Stimulated activated CD4-positive, alpha-beta T cell treated with anti-CD3 and anti-CD28 coated beads, TNF-alpha, amount 100 ng/mL, for 48 hours (primary cell): ENCODE results near the gene SMTNL1.

ENCODE experiments used
- DNase-seq, 3 donors: peaks; one replicate each; pipeline ENCODE4 v3.0.0-alpha.2; 2020; ENCODE audit warnings: low read depth in 3 of 3

SMTNL1 gene, protein sequence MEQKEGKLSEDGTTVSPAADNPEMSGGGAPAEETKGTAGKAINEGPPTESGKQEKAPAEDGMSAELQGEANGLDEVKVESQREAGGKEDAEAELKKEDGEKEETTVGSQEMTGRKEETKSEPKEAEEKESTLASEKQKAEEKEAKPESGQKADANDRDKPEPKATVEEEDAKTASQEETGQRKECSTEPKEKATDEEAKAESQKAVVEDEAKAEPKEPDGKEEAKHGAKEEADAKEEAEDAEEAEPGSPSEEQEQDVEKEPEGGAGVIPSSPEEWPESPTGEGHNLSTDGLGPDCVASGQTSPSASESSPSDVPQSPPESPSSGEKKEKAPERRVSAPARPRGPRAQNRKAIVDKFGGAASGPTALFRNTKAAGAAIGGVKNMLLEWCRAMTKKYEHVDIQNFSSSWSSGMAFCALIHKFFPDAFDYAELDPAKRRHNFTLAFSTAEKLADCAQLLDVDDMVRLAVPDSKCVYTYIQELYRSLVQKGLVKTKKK

DNA sequence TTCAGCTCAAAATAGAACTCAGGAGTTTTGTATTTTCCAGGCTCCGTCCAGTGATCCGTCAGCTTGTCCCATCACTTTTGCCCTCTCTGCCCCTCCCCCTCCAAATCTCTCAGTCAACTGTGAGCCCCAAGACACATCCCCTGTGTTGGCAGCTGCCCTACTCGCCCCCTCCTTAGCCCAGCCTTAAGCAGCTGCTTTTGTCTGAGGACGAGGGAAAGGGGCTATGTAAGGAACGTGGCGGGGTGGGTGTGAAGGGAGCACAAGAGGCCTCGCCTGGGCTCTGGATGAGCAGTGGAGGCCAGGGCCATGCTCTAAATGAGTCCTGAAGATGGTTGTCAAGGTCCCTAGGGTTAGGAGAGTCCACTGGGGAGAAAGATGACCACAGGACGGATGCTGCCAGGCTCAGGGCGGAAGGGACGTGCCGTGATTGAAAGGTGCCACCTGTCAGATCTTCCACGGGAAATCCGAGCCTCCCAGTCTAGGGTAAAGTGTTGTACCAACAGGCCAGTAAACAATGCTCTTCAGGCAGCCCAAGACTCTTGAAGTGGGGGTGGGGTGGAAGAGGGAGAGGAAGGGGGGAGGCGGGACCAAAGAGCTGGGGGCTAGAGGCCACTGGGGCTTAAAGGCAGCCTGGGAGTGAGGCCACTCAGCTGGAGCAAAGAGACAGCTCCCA, at the start of gene SMTNL1:
Gene SMTNL1 (plus strand): TSS at position 649 of the 673 bp plus-strand sequence. CDS start 5,048 bp downstream, outside the sequence.
- no peak for DNase-seq

DNA sequence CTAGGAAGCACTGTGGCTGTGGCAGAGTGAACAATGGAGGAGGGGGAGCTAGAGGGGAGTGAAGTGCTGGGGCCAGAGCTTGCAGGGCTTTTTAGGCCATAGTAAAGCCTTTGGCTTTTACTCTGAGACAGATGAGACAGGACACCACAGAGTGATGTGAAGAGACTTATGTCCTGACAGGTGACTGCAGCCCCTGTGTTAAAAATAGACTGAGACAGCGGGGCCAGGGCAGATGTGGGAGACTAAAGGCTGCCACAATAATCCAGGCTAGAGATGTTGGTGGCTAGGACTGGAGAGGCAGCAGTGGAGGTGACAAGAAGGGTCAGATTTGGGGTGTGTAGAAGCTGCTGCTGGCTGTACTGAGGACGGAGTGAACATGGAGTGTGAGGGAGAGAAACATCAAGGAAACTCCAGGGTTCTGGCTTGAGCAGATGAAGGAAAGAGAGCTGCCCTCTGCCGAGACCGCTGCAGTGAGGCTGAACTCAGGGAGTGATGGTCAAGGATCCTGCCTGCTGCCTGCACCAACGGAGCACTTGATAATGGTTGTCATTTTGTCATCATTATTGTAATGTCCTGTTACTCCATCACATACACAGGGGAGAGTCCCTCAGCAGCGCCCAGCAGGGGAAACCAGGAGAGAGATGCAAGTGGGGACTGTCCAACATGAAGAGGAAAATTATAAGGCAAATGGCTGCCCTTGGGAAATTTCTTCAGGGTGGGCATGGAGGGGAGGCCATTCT, 49.3 kb upstream of the SMTNL1 start:
- DNase-seq, result no peak

DNA sequence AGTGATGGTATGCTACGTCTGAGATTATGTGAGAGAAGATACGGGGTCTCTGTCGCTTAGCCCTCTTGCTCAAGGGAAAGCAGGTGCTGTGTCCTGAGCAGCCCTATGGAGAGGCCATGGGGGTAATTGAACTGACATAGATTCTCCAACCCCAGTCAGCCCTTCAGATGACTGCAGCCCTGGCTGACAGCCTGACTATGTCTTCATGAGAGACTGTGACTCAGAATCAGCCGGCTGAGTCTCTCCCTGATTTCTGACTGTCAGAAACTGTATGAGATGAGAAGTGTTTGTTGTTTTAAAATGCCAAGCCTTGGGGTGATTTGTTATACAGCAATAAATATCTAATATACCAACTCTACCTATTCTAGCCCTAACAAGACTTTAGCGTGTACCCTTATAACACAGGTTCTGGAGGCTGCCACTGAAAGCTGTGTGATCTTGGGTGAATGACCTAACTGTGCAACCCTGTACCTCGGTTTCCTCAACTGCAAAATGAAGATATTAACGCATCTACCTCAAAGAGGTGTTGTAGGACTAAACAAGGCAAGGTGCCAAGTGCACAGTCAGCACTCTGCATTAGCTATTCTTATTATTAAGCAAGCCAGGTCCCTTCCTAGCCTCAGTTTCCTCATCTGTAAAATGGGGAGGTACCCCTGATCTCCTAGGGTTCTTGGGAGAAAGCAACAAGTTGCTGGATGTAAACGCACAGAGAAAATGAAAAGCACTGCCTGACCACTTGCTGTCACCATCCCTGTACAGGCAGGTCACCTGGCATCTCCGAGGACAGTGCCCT, 46.7 kb upstream of the SMTNL1 start:
- no peak for DNase-seq

GRCh38 chr11:57491371-57492061, 45.9 kb upstream of the SMTNL1 start:
- peak in 2 of 3 donors; percentile 54 to 55 for DNase-seq

DNA sequence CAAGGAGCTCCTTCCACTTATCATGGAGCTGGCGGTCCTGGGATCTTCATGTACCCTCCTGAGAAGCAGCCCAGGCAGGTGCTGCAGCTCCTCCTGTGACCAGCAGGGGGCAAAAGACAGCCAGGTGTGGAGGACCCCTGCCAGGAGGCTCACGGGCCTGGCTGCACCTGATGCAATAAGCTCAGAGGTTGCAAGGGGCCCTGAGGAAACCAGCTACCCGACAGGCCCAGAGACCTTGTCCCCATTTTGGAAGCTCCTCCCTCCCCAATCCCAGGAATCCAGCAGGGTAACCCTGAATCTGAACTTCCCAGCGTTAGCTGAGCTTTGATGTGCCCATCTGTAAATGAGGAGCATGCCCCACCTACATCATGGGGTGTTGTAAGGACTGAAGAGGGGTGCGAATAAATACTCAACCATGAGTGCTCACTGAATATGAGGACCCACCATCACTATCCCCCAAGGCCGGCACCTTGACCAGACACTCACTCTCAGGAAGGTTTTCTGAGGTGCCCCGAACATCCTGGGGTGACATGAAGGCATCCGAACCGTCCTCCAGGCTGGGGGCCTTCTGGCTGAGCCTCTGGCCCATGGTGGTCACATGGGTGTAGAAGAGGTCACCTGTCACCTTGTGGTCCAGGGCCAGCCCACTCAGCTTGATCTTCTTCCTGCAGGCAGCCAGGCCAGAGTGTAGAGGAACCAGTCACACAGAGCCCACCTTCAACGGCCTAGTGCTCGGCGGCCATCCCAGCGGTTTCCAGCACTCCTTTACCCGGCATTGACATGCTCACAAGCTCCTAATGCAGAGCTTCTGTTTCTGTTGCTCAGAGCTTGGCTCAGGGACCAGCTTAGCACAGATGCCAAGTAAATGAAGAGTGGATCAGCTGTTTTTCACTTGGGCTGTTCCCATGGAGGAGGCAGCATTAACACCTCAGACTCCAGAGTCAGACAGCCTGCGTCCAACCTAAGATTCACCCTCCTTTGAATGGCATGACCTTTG, 43.6 kb upstream of the SMTNL1 start:
- DNase-seq, result peak; percentile 55 to 66 (median 57)

DNA sequence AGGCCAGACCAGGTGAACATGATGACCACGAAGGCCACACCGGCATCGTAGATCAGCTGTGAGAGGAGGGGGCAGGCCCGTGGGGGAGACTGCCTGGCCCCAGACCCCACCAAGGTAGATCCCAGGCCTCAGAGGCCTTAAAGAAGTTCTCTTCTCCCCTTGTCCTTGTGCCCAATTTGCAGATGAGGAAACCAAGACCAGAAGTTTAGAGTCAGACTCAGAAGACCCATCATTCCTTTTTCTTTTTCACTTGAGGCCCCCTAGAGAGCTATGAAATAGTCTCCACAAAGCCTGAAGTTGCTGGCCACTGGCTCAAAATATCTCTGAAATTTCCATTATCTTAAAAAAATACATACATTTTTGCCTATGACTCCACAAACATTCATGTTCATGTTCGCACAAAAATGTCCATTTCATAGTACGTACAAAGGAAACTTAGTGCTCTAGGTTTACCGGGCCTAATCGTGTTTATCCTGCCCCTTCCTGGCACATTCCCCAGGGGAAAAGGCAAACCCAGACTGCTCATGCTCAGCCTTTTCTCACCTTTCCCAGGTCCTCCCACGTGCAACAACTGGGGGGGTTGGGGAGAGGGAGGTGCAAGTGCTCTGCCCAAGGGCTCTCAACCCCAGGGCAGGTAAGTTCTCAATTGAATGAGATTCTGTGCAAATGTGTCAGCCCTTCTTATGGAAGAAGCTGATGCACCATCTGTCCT, 41.1 kb upstream of the SMTNL1 start:
- DNase-seq, result no peak

- DNase-seq, result no peak
These were observed 39.8 kb upstream of the SMTNL1 start for GRCh38 chr11:57497303-57498247.

GRCh38 chr11:57498540-57498939, 38.9 kb upstream of the SMTNL1 start:
- no peak for DNase-seq

- peak in 2 of 3 donors; percentile 29 to 44 for DNase-seq
These were observed 37.9 kb upstream of the SMTNL1 start for GRCh38 chr11:57499413-57499982.

DNA sequence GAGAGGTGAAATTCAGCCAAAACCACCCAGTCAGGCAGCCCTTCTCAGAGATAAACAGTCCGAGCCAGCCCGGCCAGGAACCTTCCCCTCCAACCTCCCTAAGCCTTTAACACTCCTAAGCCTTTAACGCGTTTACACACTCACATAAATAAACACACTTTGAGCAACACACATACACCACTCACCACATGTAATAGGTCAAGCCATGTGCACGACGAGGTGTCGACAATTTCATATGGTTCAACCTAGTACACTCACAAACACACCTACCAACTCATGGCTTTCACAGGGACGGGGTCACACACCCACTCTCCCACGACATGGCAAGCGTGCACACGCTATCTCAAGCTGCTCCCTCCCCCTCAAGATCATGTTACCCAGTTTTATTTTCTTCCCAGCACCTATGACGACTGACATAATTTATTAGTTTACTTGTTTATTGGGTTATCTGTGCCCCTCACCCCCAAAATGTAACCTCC, 37.4 kb upstream of the SMTNL1 start:
- DNase-seq, result no peak

DNA sequence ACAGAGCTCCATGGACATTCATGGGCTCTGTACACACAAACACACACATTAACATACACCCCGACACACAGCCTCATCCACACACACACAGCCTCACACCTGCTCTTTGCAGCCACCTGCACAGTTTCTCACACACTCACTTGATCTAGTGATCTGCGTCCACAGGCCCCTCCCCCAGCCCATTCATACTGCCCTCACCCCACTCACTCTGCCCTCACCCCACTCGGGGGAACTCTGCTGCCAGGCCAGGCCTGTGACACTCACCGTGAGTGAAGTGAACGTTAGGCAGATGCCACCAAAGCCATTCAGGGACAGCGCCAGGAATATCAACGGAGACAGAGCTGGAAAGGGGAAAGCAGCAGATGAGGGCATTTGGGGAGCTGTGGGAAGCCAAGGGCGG, 36.9 kb upstream of the SMTNL1 start:
- no peak for DNase-seq

DNA sequence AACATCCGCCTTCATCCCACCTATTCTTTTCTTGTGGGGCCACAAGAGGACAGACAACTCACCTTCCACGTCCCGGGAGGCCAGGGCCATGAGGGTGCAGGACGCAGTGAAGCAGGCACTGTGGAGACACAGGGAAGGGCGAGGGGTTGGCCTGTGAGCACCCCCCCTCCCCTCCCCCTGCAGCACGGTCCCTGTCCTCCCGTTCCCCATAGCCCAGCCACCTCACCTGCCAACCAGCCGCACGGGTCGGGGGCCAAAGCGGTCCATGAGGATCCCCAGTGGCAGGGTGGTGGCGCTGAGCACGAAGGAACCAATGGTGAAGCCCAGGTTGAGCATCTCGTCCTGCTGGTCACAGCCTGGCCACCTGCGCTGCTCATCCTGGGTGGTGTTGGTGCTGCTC, 36.5 kb upstream of the SMTNL1 start:
- no peak for DNase-seq

GRCh38 chr11:57501953-57502352, 35.4 kb upstream of the SMTNL1 start:
- no peak for DNase-seq

DNA sequence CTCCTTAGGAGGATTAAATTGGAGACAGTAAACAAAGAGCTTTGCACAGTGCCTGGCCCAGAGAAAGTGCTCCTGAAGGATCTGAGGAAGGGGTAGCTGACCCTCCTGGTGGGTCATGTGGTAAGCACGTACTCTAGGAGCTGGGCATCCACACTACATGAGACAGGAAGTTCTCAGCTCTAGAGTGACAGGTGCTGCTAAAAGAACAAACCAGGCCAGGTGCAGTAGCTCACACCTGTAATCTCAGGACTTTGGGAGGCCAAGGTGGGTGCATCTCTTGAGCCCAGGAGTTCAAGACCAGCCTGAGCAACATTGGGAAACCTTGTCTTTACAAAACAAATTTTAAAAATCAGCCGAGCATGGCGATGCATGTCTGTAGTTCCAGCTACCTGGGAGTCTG, 35.0 kb upstream of the SMTNL1 start:
- DNase-seq, result no peak

DNA sequence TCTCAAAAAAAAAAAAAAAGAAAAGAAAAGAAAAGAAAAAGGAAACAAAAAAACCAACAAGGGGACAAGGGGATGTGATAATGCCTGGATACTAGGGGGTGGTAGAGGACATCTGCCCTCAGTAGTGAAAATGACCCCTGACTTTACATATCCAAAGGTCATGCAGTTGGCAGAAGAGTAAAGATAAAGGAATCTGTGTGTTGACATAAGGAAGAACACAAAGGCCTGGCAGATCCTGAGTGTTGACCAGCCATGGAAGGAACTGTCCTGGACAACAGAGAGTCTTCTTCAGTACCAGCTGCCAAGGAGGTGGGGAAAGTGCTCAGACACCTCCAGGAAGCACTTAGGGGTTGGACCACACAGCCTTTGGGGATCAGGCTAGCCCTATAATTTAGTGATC, 34.5 kb upstream of the SMTNL1 start:
- no peak for DNase-seq

GRCh38 chr11:57504511-57504910, 32.9 kb upstream of the SMTNL1 start:
- no peak for DNase-seq

DNA sequence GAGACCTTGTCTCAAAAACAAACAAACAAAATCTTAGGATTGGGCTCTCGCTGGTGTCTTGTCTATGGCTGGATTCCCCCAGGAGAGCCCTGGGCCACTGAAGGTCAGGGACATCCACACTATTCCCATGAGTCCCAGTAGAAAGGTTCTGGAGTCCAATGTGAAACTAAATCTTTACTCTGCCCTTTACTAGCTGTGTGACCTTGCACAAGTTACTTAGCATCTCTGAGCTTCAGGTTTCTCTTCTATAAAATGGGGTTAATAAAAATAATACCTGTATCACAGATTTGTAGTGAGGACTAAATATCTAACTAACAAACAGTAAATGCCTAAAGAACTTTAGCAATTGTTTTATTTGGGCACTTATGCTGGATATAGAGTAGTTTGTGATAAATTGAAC, 30.9 kb upstream of the SMTNL1 start:
- DNase-seq, result no peak
